IPS-15b (cell line): ENCODE results near the gene OLIG2.

Experiments used
- H3K27me3 ChIP-seq: one replicate; pipeline ENCODE4 v1.6.1; 2013; ENCODE audit warnings: low read length; ENCODE audit not compliant: control insufficient read depth, insufficient read depth
- H3K36me3 ChIP-seq: one replicate; pipeline ENCODE4 v1.6.1; 2013; ENCODE audit warnings: low read length; ENCODE audit not compliant: control insufficient read depth, insufficient read depth
- H3K4me1 ChIP-seq: one replicate; pipeline ENCODE4 v1.6.1; 2013; ENCODE audit warnings: mild to moderate bottlenecking, low read length; ENCODE audit not compliant: control insufficient read depth, insufficient read depth
- H3K4me3 ChIP-seq: one replicate; pipeline ENCODE4 v1.5.1; 2013; ENCODE audit warnings: low read depth, low read length
- H3K9ac ChIP-seq: one replicate; pipeline ENCODE4 v1.6.1; 2013; ENCODE audit warnings: low read depth, mild to moderate bottlenecking, low read length
- H3K9me3 ChIP-seq: one replicate; pipeline ENCODE4 v1.6.1; 2013; ENCODE audit warnings: mild to moderate bottlenecking, low read length; ENCODE audit not compliant: control insufficient read depth, insufficient read depth

OLIG2 gene

DNA sequence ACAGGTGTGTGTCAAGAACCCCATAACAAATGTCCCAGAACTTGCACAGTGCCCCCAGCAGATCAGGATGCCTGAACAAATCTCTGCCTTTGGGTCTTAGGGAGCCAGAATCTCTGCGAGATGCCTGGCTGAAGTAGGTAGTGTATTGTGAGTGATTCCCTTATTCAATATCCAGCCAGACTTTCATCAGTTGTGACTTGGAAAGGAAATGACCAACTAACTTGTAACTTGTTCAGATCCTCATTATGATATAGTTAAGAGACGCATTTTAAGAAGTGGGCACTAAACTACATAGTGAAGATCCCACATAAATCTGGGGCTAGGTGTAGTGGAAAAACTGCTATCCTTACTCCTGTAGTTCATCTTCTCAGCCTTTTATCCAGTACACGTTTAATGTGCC is 11.8 kb downstream of the OLIG2 start:
- peaks cover 5% of the 10 kb centered on the region for H3K4me1 ChIP-seq
- H3K9me3 ChIP-seq, result no peaks in the 10 kb centered on the region
- H3K27me3 ChIP-seq, result peaks cover 65% of the 10 kb centered on the region
- H3K9ac ChIP-seq, result no peak overlapping the region
- no peak overlapping the region for H3K4me3 ChIP-seq
- no peaks in the 10 kb centered on the region for H3K36me3 ChIP-seq

- no peaks in the 10 kb centered on the region for H3K36me3 ChIP-seq
- H3K4me3 ChIP-seq, result no peak overlapping the region
- peaks cover 5% of the 10 kb centered on the region for H3K4me1 ChIP-seq
- H3K27me3 ChIP-seq, result peaks cover 58% of the 10 kb centered on the region
- H3K9ac ChIP-seq, result no peak overlapping the region
- no peaks in the 10 kb centered on the region for H3K9me3 ChIP-seq
Measured at GRCh38 chr21:33039536-33039935, 13.8 kb downstream of the OLIG2 start.

DNA sequence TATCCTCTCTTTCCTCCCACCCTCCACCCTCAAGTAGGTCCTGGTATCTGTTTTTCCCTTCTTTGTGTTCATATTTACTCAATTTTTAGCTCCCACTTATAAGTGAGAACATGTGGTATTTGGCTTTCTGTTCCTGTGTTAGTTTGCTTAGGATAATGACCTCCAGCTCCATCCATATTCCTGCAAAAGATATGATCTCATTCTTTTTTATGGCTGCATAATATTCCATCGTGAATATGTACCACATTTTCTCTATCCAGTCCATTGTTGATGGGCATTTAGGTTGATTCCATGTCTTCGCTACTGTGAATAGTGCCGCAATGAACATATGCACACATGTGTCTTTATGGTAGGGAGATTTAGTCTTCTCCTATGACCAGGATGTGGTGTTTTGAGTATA is 14.5 kb downstream of the OLIG2 start:
- Histone ChIP-seq H3K36me3 (no peaks in the 10 kb centered on the region), H3K4me1 (peaks cover 5% of the 10 kb centered on the region), H3K9ac (no peak overlapping the region), H3K9me3 (no peaks in the 10 kb centered on the region), H3K4me3 (no peak overlapping the region), H3K27me3 (peaks cover 51% of the 10 kb centered on the region)

GRCh38 chr21:33041981-33042380 is 16.2 kb downstream of the OLIG2 start:
- Histone ChIP-seq H3K9me3 (no peaks in the 10 kb centered on the region), H3K4me3 (no peak overlapping the region), H3K4me1 (peaks cover 6% of the 10 kb centered on the region), H3K27me3 (peaks cover 44% of the 10 kb centered on the region), H3K9ac (no peak overlapping the region), H3K36me3 (no peaks in the 10 kb centered on the region)

GRCh38 chr21:33042812-33043211 is 17.1 kb downstream of the OLIG2 start:
- H3K36me3 ChIP-seq, result no peaks in the 10 kb centered on the region
- H3K9ac ChIP-seq, result no peak overlapping the region
- no peaks in the 10 kb centered on the region for H3K9me3 ChIP-seq
- peaks cover 43% of the 10 kb centered on the region for H3K27me3 ChIP-seq
- H3K4me1 ChIP-seq, result peaks cover 6% of the 10 kb centered on the region
- H3K4me3 ChIP-seq, result no peak overlapping the region

GRCh38 chr21:33046455-33046854 is 20.7 kb downstream of the OLIG2 start:
- peaks cover 6% of the 10 kb centered on the region for H3K4me1 ChIP-seq
- H3K36me3 ChIP-seq, result no peaks in the 10 kb centered on the region
- peaks cover 43% of the 10 kb centered on the region for H3K27me3 ChIP-seq
- H3K9me3 ChIP-seq, result no peaks in the 10 kb centered on the region
- no peak overlapping the region for H3K4me3 ChIP-seq
- H3K9ac ChIP-seq, result no peak overlapping the region

- Histone ChIP-seq H3K36me3 (no peaks in the 10 kb centered on the region), H3K4me3 (no peak overlapping the region), H3K9me3 (no peaks in the 10 kb centered on the region), H3K27me3 (peaks cover 39% of the 10 kb centered on the region), H3K9ac (no peak overlapping the region), H3K4me1 (peaks cover 6% of the 10 kb centered on the region)
Measured at GRCh38 chr21:33047231-33047630, 21.5 kb downstream of the OLIG2 start.

DNA sequence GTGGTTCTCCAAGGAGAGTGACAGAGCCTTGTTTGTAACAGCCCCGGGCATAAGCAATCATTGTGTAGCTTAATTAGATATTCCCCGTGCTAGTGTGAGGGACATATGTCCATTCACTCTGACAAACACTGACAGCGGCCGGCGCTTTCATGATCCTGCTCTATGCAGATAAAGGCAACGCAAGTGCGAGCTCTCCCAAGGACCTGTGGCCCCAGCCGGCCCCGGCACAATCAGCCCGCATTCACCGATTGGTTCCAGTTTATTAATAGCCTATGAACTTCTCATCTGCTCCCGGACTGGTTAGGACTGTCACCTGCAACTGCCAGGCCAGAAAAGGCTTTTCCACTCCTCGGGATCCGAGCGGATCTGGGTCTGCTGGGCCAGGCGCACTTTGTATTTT is 26.2 kb downstream of the OLIG2 start:
- Histone ChIP-seq H3K9me3 (no peaks in the 10 kb centered on the region), H3K4me3 (no peak overlapping the region), H3K36me3 (no peaks in the 10 kb centered on the region), H3K4me1 (no peaks in the 10 kb centered on the region), H3K27me3 (peaks cover 27% of the 10 kb centered on the region), H3K9ac (no peak overlapping the region)

DNA sequence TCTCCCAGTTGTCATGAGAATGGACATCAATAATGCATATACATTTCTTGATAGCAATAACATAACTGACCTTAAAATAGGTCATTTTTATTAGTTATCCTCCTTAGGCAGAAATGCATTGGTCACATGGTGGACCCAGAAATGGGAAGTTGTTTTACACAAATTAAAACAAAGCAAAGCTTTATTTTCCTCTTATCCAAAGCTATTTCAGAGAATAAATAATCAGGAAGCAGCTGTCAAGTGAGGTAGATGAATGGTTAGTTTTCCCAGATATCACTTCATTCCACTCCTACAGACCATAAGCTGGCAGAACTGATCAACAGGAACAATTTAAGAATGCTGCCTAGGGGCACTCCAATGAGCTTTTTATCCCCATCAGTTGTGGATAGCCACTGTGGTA is 28.2 kb downstream of the OLIG2 start:
- Histone ChIP-seq H3K9ac (no peak overlapping the region), H3K27me3 (peaks cover 19% of the 10 kb centered on the region), H3K4me1 (no peaks in the 10 kb centered on the region)

GRCh38 chr21:33055991-33056390 is 30.3 kb downstream of the OLIG2 start:
- no peaks in the 10 kb centered on the region for H3K36me3 ChIP-seq
- H3K9me3 ChIP-seq, result no peaks in the 10 kb centered on the region
- no peak overlapping the region for H3K4me3 ChIP-seq
- H3K4me1 ChIP-seq, result no peaks in the 10 kb centered on the region
- H3K27me3 ChIP-seq, result peaks cover 35% of the 10 kb centered on the region
- no peak overlapping the region for H3K9ac ChIP-seq

More for the DNA sequence above, 28.2 kb downstream of the OLIG2 start:
- no peaks in the 10 kb centered on the region for H3K36me3 ChIP-seq
- no peak overlapping the region for H3K4me3 ChIP-seq
- no peaks in the 10 kb centered on the region for H3K9me3 ChIP-seq

- Histone ChIP-seq H3K36me3 (no peaks in the 10 kb centered on the region), H3K27me3 (peaks cover 44% of the 10 kb centered on the region), H3K9ac (no peak overlapping the region), H3K4me1 (no peaks in the 10 kb centered on the region), H3K4me3 (no peak overlapping the region), H3K9me3 (no peaks in the 10 kb centered on the region)
Measured at GRCh38 chr21:33057385-33057940, 31.7 kb downstream of the OLIG2 start.

GRCh38 chr21:33058527-33058926 is 32.8 kb downstream of the OLIG2 start:
- H3K36me3 ChIP-seq, result no peaks in the 10 kb centered on the region
- H3K4me3 ChIP-seq, result no peak overlapping the region
- no peaks in the 10 kb centered on the region for H3K4me1 ChIP-seq
- no peaks in the 10 kb centered on the region for H3K9me3 ChIP-seq
- H3K27me3 ChIP-seq, result peaks cover 52% of the 10 kb centered on the region
- no peak overlapping the region for H3K9ac ChIP-seq
